ENCODE measurements around the gene PRIMPOL.
"Not testable (repeated sequence)": the region's sequence is repeated elsewhere in the genome, so short reads cannot be mapped to it uniquely, and the experiment has no call there.

Gene PRIMPOL, protein sequence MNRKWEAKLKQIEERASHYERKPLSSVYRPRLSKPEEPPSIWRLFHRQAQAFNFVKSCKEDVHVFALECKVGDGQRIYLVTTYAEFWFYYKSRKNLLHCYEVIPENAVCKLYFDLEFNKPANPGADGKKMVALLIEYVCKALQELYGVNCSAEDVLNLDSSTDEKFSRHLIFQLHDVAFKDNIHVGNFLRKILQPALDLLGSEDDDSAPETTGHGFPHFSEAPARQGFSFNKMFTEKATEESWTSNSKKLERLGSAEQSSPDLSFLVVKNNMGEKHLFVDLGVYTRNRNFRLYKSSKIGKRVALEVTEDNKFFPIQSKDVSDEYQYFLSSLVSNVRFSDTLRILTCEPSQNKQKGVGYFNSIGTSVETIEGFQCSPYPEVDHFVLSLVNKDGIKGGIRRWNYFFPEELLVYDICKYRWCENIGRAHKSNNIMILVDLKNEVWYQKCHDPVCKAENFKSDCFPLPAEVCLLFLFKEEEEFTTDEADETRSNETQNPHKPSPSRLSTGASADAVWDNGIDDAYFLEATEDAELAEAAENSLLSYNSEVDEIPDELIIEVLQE

DNA sequence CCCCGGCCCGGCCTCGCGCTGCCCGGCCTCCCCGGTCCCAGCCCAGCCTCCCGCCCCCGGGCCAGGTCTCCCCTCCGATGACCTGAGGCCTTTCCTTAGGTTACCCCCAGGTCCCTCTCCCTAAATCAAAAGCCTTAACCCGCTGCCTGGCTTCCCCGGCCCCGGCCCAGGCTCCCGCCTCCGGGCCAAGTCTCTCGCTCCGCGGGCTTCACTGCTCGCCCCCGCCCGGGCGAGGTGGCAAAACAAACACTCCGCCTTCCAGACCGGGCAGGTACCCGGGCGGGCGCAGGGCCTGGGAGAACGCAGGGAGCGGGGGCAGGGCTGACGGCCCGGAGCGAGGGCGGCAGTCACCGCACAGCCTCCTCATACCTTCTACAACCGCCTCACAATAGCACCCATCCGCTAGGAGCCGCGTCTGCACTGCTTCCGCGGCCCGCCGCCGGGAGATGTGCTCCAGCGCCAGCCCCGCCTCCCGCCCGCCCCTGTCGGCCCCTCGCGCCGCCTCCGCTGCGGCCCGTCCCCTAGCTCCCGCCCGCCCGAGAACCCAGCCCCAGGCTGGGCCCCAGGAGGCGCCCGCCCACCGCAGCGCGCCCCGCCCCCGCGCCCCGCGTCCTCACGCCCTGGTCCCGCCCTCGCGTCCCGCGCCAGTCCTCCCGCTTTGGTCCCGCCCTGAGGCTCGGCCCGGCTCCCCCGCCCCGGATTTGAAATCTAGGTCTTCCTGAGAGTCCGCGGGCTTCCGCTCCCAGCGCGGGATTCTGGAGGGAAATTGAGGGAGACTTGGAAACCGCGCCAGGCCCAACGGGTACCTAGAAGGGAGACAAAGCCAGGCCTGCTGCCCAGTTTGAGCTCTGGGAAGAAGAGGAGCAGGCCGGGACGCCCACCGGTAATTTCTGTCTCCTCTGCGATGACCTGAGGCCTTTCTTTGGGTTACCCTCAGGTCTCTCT lies at the start of gene PRIMPOL, which contains the start of gene CASP3:
Gene PRIMPOL (plus strand): TSS at position 713 of the 945 bp plus-strand sequence. CDS start 7,403 bp downstream, outside the sequence.
Gene CASP3 (minus strand): TSS at position 422 of the 945 bp plus-strand sequence. CDS start 10,994 bp downstream, outside the sequence.
- peak; percentile 92 to 94 for DNase-seq (ENCODE audit: low read depth in 2 of 2)

DNA sequence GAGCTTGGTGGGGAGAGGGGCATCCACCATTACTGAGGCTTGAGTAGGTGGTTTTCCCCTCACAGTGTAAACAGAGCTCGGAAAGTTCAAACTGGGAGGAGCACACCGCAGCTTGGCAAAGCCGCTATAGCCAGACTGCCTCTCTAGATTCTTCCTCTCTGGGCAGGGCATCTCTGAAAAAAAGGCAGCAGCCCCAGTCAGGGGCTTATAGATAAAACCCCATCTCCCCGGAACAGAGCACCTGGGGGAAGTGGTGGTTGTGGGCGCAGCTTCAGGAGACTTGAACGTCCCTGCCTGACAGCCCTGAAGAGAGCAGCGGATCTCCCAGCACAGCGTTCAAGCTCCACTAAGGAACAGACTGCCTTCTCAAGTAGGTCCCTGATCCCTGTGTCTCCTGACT lies 48.6 kb upstream of the PRIMPOL start:
- not testable (repeated sequence) for DNase-seq (ENCODE audit: low read depth in 2 of 2)

DNA sequence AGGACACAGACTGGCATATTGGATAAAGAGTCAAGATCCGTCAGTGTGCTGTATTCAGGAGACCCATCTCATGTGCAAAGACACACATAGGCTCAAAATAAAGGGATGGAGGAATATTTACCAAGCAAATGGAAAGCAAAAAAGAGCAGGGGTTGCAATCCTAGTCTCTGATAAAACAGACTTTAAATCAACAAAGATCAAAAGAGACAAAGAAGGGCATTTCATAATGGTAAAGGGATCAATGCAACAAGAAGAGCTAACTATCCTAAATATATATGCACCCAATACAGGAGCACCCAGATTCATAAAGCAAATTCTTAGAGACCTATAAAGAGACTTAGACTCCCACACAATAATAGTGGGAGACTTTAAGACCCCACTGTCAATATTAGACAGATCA lies 46.7 kb upstream of the PRIMPOL start:
- not testable (repeated sequence) for DNase-seq (ENCODE audit: low read depth in 2 of 2)

DNA sequence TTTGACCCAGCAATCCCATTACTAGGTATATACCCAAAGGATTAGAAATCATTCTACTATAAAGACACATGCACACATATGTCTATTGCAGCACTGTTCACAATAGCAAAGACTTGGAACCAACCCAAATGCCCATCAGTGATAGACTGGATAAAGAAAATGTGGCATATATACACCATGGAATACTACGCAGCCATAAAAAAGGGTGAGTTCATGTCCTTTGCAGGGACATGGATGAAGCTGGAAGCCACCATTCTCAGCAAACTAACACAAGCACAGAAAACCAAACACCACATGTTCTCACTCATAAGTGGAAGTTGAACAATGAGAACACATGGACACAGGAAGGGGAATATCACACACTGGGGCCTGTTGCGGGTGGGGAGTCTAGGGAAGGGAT lies 42.1 kb upstream of the PRIMPOL start:
- not testable (repeated sequence) for DNase-seq (ENCODE audit: low read depth in 2 of 2)

DNA sequence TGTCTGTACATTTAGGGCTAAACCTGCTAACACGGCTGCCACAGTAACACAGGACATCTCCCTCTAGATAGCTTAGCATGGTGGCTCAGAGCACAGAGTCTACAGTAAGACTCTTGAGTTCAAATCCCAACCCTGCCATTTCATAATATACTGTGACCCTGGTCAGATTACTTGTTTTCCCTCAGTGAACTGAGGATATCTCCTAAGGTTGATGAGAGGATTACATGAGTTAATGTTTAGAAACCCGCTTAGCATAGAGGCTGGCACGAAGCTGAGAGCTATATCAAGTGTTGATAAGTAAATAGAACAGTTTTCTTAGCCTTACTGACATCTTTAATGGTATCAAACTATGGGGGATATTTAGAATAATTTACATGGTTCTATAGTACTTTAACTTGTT lies 37.5 kb upstream of the PRIMPOL start:
- no peak for DNase-seq (ENCODE audit: low read depth in 2 of 2)

DNA sequence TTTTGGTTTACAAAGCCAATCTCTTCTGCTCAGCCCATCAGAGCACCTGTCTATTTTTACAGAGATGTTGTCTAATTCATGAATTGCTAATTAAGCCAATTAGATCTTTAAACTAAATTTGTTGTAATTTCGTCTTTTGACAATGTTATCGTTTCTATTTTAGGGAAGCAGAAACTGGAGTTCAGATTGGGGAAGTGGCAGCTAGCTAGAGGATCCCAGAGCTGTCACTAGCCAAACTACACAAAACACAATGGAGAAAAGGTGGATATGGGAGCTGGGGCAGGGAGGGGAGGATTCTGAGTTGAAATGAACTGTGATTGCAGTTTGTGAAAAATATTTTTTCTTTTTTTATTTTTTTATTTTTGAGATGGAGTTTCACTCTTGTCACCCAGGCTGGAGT lies 36.1 kb upstream of the PRIMPOL start:
- no peak for DNase-seq (ENCODE audit: low read depth in 2 of 2)

DNA sequence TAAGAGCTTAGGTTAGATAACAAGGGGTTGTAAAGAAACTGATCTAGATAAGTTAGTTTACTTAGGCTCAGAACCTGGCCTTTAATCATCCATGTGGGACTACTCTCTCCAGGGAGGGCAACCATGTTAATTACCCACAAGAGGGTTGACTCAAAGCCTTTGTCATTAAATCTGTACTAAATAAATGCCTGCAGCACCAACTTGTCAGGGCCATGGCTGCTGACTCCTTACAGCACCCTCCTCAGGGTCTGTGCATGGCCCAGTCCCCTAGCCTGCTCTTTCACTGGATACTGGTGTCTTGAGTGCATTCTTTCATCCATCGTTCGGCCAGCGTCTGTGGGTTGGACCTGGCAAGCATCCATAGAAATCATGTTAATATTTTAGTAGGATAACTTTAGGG lies 35.0 kb upstream of the PRIMPOL start:
- DNase-seq (ENCODE audit: low read depth in 2 of 2): no peak

DNA sequence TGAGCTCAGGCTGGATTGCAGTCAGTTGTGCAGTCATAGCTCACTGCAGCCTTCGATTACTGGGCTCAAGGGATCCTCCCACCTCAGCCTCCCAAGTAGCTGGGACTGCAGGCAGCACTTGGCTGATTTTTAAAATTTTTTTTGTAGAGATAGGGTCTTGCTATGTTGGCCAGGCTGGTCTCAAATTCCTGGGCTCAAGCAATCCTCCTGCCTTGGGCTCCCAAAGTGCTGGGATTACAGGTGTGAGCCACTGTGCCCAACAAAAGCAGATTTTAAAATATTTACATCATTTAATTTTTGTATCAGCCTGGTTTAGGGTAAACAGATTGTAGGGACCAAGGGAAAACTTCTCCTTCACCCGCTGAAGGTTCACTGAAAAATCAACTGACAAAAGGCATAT lies 33.4 kb upstream of the PRIMPOL start:
- DNase-seq (ENCODE audit: low read depth in 2 of 2): not testable (repeated sequence)

DNA sequence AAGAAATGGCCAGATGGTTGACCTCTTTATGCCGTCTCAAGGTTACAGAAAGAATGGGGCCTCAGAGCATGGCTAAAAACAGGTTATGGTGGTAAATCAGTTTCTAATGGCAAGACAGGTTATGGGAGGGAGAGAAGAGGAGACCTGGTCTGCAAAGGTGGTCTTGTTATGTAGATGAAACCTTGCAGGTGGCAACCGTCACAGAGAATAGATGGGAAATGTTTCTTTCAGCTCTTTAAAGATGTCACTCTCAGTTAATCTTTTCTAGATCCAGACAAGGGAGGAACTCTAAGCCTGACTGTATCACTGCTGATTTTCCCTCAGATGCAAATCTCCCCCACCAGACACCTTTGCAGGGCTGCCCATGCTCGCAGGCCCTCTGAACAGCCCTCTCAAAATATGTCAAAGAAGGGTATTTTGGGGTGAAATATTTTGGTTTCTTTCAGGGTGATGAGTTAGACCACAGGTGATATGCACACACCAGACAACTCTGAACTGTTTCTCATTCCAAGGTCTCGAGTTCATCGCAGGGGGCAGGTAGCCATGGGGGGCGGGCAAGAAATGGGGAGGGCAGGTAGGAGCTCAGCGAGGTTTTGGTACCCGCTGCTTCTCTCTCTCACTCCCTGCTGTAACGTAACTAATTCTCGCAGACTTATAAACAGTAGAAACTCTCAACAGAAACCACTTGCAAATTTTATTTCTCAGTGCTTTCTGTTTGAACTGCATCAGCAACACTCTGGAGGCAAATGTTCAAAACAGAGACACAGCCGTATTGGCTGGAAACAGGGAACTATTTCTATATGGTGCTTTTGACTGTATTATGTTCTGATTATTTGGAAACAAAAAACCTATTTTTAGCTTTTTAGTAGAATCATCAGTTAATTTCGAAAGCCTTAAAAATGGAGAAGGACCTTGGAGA lies 32.6 kb upstream of the PRIMPOL start:
- no peak for DNase-seq (ENCODE audit: low read depth in 2 of 2)

DNA sequence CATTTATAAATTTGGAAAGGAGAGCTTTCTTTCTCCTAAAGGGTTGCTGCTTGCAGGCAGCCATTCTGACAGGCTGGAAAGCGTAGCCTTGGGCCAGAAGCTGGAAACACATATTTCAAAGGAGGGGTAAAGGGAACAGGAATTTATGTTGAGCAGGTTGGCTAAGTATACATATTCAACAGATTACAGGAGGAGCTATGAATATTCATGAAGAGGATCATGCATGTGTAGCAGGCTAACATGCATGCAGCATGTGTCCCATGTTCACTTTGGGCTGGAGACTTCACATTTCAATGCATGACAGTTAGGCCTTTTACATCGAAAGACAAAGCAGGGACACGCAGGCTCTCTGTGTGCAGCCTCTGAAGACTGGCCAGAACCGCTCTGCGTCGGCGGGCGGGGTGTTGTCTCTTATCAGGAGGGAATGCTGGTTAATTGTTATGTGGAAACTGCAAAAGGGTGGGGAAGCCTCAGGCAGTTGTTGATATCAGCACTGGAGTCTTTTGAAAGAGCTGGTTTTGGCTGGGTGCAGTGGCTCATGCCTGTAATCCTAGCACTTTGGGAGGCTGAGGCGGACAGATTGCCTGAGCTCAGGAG lies 31.8 kb upstream of the PRIMPOL start:
- DNase-seq (ENCODE audit: low read depth in 2 of 2): no peak

DNA sequence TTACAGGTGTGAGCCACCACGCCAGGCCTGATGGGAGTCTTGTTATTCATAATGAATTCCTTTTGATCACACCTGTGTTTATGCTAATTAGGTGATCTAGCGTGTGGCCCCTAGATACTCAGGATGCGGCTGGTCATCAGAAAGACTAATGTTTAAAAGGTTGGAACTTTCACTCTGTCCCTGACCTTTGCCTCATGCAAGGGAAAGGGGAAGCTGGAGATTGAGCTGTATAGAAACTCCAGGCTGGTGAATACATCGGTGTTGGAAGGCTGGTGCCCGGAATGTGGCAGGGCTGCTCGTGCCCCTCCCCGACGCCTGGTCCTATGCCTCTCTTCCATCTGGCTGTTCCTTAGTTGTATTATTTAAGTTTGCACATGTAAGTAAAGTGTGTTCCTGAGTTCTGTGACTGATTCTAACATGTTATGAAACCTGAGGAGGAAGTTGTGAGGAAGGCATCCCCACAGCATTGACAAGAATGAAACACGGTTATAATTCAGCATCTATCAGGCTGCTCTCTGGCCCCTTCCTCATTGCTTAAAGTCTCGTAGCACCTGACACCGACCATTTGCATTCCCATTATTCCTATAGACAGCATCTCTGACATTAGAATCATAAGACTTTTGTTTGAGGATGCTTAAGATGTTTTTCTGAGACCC lies 29.2 kb upstream of the PRIMPOL start:
- DNase-seq (ENCODE audit: low read depth in 2 of 2): no peak

DNA sequence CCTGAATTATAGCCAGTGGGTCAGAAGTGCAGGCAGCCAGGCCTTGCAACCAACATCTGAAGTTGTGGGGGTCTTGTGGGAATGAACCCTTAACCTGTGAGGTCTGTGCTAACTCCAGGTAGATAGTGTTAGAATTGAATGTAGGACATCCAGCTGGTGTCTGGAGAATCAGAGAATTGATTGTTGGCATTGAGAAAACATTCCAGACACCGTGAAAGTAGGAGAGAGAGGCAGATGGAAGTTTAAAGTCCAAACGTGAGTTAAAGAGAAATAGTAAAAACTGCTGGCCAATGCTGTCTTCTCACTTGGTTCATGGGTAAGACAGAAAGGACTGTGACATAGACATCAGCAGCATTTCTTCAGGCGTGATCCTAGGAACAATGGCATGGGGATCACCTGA lies 28.0 kb upstream of the PRIMPOL start:
- no peak for DNase-seq (ENCODE audit: low read depth in 2 of 2)

DNA sequence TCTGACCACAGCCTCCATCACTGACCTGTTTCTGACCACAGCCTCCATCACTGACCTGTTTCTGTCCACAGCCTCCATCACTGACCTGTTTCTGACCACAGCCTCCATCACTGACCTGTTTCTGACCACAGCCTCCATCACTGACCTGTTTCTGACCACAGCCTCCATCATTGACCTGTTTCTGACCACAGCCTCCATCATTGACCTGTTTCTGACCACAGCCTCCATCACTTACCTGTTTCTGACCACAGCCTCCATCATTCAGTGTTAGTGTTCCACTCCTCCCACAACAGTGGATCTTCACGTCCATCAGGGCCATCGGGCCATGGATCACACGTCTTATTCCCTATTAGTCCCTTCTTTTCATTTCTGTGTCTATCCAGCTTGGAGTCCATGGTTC lies 25.0 kb upstream of the PRIMPOL start:
- not testable (repeated sequence) for DNase-seq (ENCODE audit: low read depth in 2 of 2)

DNA sequence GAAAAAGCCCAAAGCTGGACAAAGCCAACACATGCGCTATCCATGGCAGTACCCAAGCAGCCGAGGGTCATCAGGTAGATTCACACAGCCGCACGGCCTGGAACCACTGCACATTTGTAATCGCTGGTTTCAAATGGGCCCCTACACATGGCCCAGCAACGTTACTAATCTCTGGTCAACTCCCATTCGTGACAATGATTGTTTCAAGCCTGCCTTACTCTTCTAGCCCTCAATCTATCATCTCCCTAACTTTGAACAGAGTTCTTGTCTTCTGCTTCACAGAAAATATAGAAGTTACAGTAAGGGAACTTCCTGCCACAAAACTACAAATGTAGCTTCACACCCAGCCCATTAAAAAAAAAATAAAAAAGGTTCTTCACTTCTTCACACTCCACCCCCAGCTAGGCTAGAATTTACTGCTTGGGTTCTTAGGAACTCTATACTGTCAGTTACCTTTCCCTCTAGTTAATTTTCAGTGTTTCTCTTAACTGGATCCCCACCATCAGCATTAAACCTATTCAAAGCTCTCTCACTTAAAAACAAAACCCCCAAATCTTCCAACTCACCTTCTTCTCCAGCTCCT lies 24.5 kb upstream of the PRIMPOL start:
- DNase-seq (ENCODE audit: low read depth in 2 of 2): no peak

DNA sequence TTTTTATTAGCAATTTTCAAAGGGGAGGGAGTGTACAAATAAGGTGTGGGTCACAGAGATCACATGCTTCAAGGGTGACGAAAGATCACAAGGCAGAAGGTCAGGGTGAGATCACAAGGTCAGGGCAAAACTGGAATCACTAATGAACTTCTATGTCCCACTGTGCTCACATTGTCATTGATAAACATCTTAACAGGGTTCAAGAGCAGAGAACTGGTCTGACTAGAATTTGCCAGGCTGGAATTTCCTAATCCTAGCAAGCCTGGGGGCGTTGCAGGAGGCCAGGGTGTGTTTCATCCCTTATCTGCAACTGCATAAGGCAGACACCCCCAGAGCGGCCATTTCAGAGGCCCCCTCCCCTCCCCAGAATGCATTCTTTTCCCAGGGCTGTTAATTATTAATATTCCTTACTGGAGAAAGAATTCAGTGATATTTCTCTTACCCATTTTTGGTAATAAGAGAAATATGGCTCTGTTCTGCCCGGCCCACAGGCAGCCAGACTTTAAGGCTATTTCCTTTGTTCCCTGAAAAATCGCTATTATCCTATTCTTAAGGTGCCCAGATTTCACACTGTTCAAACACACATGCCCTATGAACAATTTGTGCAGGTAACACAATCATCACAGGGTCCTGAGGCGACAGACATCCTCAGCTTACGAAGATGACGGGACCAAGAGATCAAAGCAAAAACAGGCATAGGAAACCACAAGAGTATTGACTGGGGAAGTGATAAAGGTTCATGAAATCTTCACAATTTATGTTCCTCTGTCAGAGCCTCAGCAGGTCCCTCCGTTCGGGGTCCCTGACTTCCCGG lies 23.5 kb upstream of the PRIMPOL start:
- DNase-seq (ENCODE audit: low read depth in 2 of 2): not testable (repeated sequence)

DNA sequence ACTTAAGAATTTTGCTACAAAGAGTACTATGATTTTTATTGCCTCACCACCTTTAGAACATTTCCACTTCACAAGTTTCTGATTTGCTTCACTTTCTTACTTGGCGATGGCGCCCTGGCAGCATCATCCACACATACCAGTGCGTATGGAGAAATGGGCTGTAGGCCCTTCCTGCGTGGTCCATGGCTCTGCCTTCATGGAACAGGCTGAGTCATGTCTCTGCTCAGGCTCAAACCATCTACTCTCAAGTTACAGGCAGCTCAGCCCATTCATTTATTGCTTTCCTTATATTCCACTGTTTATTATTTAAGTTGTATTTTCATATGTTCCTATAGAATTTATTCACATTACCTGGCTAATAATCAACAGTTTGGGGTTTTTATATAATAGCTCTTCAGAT lies 21.4 kb upstream of the PRIMPOL start:
- no peak for DNase-seq (ENCODE audit: low read depth in 2 of 2)

DNA sequence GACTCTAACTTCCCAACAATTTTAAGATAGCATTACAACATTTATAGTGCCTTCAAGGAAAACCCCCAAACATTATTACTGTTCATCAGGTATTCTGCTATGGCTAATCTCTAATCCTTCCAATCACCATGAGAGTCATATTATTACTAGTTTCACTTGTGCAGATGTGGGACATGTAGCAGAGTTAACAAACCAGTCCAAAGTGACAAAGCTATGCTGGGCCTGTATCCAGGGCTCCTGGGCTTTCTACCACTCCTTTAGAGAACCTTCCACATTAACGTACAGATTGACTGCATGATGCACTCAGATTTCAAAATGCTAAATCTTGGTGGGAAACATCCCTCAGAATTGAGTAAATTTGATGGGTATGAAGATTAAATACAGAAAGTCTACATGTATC lies 16.7 kb upstream of the PRIMPOL start:
- DNase-seq (ENCODE audit: low read depth in 2 of 2): no peak

DNA sequence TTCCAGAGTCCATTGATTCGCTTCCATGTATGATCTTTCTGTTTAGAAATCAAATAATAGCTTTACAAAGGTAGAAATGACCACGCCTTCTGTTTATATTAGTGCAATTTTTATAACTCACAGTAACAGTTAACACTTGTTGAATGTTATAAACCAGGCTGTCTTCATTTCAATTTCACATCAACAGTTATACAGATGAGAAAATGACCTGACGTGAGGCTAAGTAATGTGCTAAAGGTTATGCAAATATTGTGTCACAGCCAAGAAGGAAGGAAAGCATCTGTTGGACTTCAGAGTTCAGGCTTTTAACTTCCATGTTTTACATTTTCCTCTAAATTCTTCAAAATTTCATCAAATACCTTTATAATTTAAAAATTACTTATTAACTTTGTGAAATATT lies 14.2 kb upstream of the PRIMPOL start:
- DNase-seq (ENCODE audit: low read depth in 2 of 2): no peak

DNA sequence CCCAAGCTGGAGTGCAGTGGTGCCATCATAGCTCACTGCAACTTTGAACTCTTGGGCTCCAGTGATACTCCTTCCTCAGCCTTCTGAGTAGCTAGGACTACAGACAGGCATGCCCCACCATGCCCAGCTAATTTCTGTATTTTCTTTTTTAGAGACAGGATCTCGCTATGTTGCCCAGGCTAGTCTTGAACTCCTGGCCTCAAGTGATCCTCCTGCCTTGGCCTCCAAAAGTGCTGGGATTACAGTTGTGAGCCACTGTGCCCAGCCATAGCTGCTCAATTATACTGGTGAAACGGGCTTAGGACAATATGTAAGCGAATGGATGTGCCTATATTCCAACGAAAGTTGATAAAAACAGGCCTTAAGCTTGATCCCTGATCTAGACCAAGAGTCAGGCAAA lies 13.4 kb upstream of the PRIMPOL start:
- DNase-seq (ENCODE audit: low read depth in 2 of 2): no peak

All from activated CD4-positive, alpha-beta T cell treated with anti-CD3 and anti-CD28 coated beads for 24 hours (primary cell).